HEK293 (cell line): ENCODE data around the gene SBK1.

ENCODE experiments used
- CTCF ChIA-PET: fragments of 350-600 bp; formaldehyde crosslinking; extraction: SDS; loops from one replicate; lab custom pipeline; 2021; ENCODE audit warnings: antibody characterized with exemption; lab: Yijun Ruan, JAX
- POLR2A ChIA-PET: fragments of 300-600 bp; formaldehyde crosslinking; extraction: SDS; loops from one replicate; lab custom pipeline; 2020; ENCODE audit warnings: antibody characterized with exemption, inconsistent platforms; lab: Yijun Ruan, JAX
- H3K27ac ChIP-seq: fragments of 200-500 bp; sonication (Bioruptor generic); 2 replicates; pipeline ENCODE4 v1.5.1; 2014; ENCODE audit warnings: low read depth, low read length, control low read depth, inconsistent platforms; ENCODE audit errors: extremely low read depth
- H3K36me3 ChIP-seq, 2 experiments: fragments of 200-500 bp in 1 of 2; sonication (Bioruptor generic) in 1 of 2; 1 replicate in 1 of 2; 2 replicates in 1 of 2; pipeline ENCODE4 v1.5.1; 2014 to 2017; ENCODE audit warnings: inconsistent platforms in 2 of 2, low read length in 2 of 2; ENCODE audit not compliant: control insufficient read depth in 2 of 2, insufficient read depth in 1 of 2
- H3K4me1 ChIP-seq: fragments of 200-500 bp; sonication (Bioruptor generic); 2 replicates; pipeline ENCODE4 v1.5.1; 2014; ENCODE audit warnings: mild to moderate bottlenecking, low read length, inconsistent platforms; ENCODE audit not compliant: control insufficient read depth, insufficient read depth
- H3K4me3 ChIP-seq: 2 replicates; pipeline ENCODE4 v1.5.1; 2011; ENCODE audit warnings: low read depth, mild to moderate bottlenecking, control low read depth, low read length, moderate library complexity
- H3K9me3 ChIP-seq: fragments of 200-500 bp; sonication (Bioruptor generic); 2 replicates; pipeline ENCODE4 v1.5.1; 2014; ENCODE audit warnings: low read depth, low read length, inconsistent platforms; ENCODE audit not compliant: control insufficient read depth, insufficient read depth
- GLI4 ChIP-seq: fragments of 450-650 bp; formaldehyde crosslinking; IDR thresholded peaks from 2 replicates; pipeline ENCODE4 v1.5.1; 2016; ENCODE audit warnings: missing biosample characterization, missing genetic modification characterization
- HOXA7 ChIP-seq: sonication (generic); formaldehyde crosslinking; IDR thresholded peaks from 2 replicates; pipeline ENCODE4 v1.8.1; 2022; ENCODE audit warnings: missing genetic modification reagents, borderline replicate concordance
- PRDM1 ChIP-seq: fragments of 450-650 bp; formaldehyde crosslinking; IDR thresholded peaks from 2 replicates; pipeline ENCODE4; 2016; ENCODE audit warnings: missing biosample characterization, missing genetic modification characterization
- SCRT2 ChIP-seq: fragments of 450-650 bp; formaldehyde crosslinking; IDR thresholded peaks from 2 replicates; pipeline ENCODE4 v1.5.1; 2016; ENCODE audit warnings: missing biosample characterization, missing genetic modification characterization
- SP7 ChIP-seq: fragments of 450-650 bp; formaldehyde crosslinking; IDR thresholded peaks from 2 replicates; pipeline ENCODE4 v1.5.1; 2016; ENCODE audit warnings: missing biosample characterization, missing genetic modification characterization
- ZFP41 ChIP-seq: fragments of 450-650 bp; formaldehyde crosslinking; IDR thresholded peaks from 2 replicates; pipeline ENCODE4 v1.5.1; 2016; ENCODE audit warnings: missing biosample characterization, missing genetic modification characterization, borderline replicate concordance
- ZFP69B ChIP-seq: fragments of 450-650 bp; formaldehyde crosslinking; IDR thresholded peaks from 2 replicates; pipeline ENCODE4 v1.5.1; 2016; ENCODE audit warnings: missing biosample characterization, missing genetic modification characterization
- ZNF114 ChIP-seq: fragments of 450-650 bp; formaldehyde crosslinking; IDR thresholded peaks from 2 replicates; pipeline ENCODE4 v1.5.0; 2017; ENCODE audit warnings: missing biosample characterization, missing genetic modification characterization
- ZNF19 ChIP-seq: fragments of 450-650 bp; formaldehyde crosslinking; IDR thresholded peaks from 2 replicates; pipeline ENCODE4; 2016; ENCODE audit warnings: missing biosample characterization, missing genetic modification characterization, low read depth
- ZNF2 ChIP-seq: fragments of 450-650 bp; formaldehyde crosslinking; IDR thresholded peaks from 2 replicates; pipeline ENCODE4 v1.5.1; 2016; ENCODE audit warnings: missing biosample characterization, missing genetic modification characterization
- ZNF398 ChIP-seq: fragments of 450-650 bp; formaldehyde crosslinking; IDR thresholded peaks from 2 replicates; pipeline ENCODE4 v1.5.1; 2017; ENCODE audit warnings: missing biosample characterization, missing genetic modification characterization
- ZNF404 ChIP-seq: fragments of 450-650 bp; formaldehyde crosslinking; IDR thresholded peaks from 2 replicates; pipeline ENCODE4 v1.5.1; 2017; ENCODE audit warnings: missing biosample characterization, missing genetic modification characterization
- ZNF514 ChIP-seq: fragments of 450-650 bp; formaldehyde crosslinking; IDR thresholded peaks from 2 replicates; pipeline ENCODE4 v1.5.1; 2016; ENCODE audit warnings: missing biosample characterization, missing genetic modification characterization
- ZNF585B ChIP-seq: fragments of 450-650 bp; formaldehyde crosslinking; IDR thresholded peaks from 2 replicates; pipeline ENCODE4 v1.5.1; 2016; ENCODE audit warnings: missing biosample characterization, missing genetic modification characterization
- ZNF660 ChIP-seq: fragments of 450-650 bp; IDR thresholded peaks from 2 replicates; pipeline ENCODE4 v1.5.1; 2018; ENCODE audit warnings: missing biosample characterization, mild to moderate bottlenecking, missing genetic modification characterization
- ZNF664 ChIP-seq: fragments of 450-650 bp; formaldehyde crosslinking; IDR thresholded peaks from 2 replicates; pipeline ENCODE4 v1.5.1; 2016; ENCODE audit warnings: missing biosample characterization, missing genetic modification characterization
- ZNF768 ChIP-seq: fragments of 450-650 bp; formaldehyde crosslinking; IDR thresholded peaks from 2 replicates; pipeline ENCODE4 v1.5.1; 2018; ENCODE audit warnings: missing biosample characterization, mild to moderate bottlenecking, missing genetic modification characterization
- ZNF792 ChIP-seq: fragments of 450-650 bp; formaldehyde crosslinking; IDR thresholded peaks from 2 replicates; pipeline ENCODE4 v1.5.1; 2016; ENCODE audit warnings: missing biosample characterization, missing genetic modification characterization

The SBK1 gene

GRCh38 chr16:28317040-28317880, 24.9 kb downstream of the SBK1 start (continued):
- TF ChIP-seq PRDM1 (no peak), ZNF660 (tag by site-specific recombination) (0 out of 2 replicates have a peak, but pooled peaks have one; percentile 19), ZNF404 (tag by site-specific recombination) (no peak), ZNF514 (tag by site-specific recombination) (no peak), GLI4 (no peak), ZNF585B (no peak), ZFP41 (tag by site-specific recombination) (no peak), ZFP69B (tag by site-specific recombination) (peak; percentile 39; the same call in 1 of the 2 replicates)

- TF ChIP-seq HOXA7 (CRISPR knock-in tag) (no peak), ZNF768 (peak; percentile 85)
- Histone ChIP-seq H3K4me3 (no peak overlapping the region), H3K9me3 (no peaks in the 10 kb centered on the region), H3K27ac (no peak overlapping the region), H3K4me1 (no peaks in the 10 kb centered on the region), H3K36me3 (peaks cover 0 to 10% of the 10 kb centered on the region in 2 experiments; a peak in 1 of 3 replicates)
- ChIA-PET POLR2A (no interaction called here), CTCF (interaction anchor here (1.0 to 11.7 kb wide), 8 partner anchors 9 to 297 kb away, joined by 3 to 125 read pairs (median 10); no protein-coding TSS in a partner anchor)
Observed at GRCh38 chr16:28318042-28318744, 25.9 kb downstream of the SBK1 start.

GRCh38 chr16:28319476-28320022, 27.2 kb downstream of the SBK1 start:
- ChIA-PET POLR2A (interaction anchor here (0.8 kb wide), 1 partner anchor 995 kb away, joined by 4 read pairs; no protein-coding TSS in a partner anchor), CTCF (interaction anchor here (1.1 to 11.7 kb wide), 3 partner anchors 15 to 39 kb away, joined by 3 to 125 read pairs (median 15); no protein-coding TSS in a partner anchor)
- TF ChIP-seq ZNF398: no peak
- no peak for TF ChIP-seq ZNF792
- no peak for TF ChIP-seq SCRT2 (tag by site-specific recombination)
- peak; percentile 94 for TF ChIP-seq ZNF664 (tag by site-specific recombination)
- TF ChIP-seq SP7 (tag by site-specific recombination): no peak
- no peak for TF ChIP-seq ZNF114
- no peak for TF ChIP-seq ZNF2 (tag by site-specific recombination)
- no peak for TF ChIP-seq ZNF19
- no peak overlapping the region for H3K4me3 ChIP-seq
- peaks cover 0 to 10% of the 10 kb centered on the region in 2 experiments; a peak in 1 of 3 replicates for H3K36me3 ChIP-seq
- no peaks in the 10 kb centered on the region for H3K4me1 ChIP-seq
- no peak overlapping the region for H3K27ac ChIP-seq
- no peaks in the 10 kb centered on the region for H3K9me3 ChIP-seq
